CD4-positive, alpha-beta T cell treated with Interleukin-2 at 100 ng/mL for 4 hours (primary cell): ENCODE data around the gene IGSF21.
"Not testable (repeated sequence)": the region's sequence is repeated elsewhere in the genome, so short reads cannot be mapped to it uniquely, and the experiment has no call there.

Source experiments
- DNase-seq: peaks from one replicate; pipeline ENCODE4 v3.0.0-alpha.2; 2020; ENCODE audit warnings: low spot score

Gene IGSF21

DNA sequence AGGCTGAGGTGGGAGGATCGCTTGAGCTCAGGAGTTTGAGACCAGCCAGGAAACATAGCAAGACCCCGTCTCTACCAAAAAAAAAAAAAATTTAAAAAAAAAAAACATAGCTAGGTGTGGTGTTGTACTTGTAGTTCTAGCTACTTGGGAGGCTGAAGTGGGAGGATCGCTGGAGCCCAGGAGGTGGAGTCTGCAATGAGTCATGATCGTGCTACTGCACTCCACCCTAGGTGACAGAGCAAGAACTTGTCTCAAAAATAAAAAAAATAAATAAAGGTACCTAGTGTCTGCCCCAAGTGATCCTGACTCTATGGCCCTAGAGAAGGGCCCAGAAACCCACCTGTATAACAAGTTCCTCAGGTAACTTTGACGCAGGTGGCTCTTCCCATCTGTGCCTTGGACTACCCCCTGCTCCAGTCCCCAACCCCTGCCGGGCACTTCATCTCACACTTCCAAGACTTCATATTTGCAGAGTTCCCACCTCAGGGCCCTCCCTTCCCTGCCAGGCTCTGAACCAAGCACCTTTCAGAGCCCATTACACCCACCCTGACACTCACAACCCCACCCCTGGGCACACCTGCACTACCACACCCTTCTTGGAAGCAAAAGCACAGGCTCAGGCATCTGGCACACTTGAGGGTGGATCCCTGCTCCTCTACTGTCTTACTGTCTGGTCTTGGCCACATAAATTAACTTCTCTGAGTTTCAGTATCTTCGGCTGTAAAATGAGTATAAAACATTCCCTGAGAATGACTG is 292.9 kb downstream of the IGSF21 start:
- no peak for DNase-seq

DNA sequence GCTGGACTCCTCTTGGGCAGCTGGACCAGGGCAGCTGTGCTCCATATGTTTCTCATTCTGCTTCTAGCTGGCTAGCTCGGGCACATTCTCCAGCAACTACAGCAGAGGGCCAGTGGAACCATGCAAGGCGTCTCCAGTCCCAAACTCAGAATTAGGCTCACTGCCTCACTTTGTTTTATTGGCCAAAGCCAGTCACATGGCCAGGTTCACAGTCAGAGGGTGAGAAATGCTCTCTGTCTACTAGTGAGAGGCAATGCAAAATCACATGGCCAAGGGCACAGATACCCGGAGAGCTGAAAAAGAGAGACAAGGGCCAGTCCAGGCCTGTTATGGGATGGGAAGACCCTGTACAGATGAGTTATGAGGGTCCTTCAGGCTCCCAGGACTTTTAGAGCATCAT is 294.3 kb downstream of the IGSF21 start:
- DNase-seq = no peak

GRCh38 chr1:18404460-18404859 is 296.9 kb downstream of the IGSF21 start:
- no peak for DNase-seq

GRCh38 chr1:18407166-18408045 is 299.8 kb downstream of the IGSF21 start:
- DNase-seq = no peak

GRCh38 chr1:18408656-18409370 is 301.2 kb downstream of the IGSF21 start:
- DNase-seq = no peak

- no peak for DNase-seq
Observed at GRCh38 chr1:18409609-18410237, 302.1 kb downstream of the IGSF21 start.

GRCh38 chr1:18410407-18410806 is 302.8 kb downstream of the IGSF21 start:
- DNase-seq = no peak

- no peak for DNase-seq
Observed at GRCh38 chr1:18411321-18411720, 303.7 kb downstream of the IGSF21 start.

DNA sequence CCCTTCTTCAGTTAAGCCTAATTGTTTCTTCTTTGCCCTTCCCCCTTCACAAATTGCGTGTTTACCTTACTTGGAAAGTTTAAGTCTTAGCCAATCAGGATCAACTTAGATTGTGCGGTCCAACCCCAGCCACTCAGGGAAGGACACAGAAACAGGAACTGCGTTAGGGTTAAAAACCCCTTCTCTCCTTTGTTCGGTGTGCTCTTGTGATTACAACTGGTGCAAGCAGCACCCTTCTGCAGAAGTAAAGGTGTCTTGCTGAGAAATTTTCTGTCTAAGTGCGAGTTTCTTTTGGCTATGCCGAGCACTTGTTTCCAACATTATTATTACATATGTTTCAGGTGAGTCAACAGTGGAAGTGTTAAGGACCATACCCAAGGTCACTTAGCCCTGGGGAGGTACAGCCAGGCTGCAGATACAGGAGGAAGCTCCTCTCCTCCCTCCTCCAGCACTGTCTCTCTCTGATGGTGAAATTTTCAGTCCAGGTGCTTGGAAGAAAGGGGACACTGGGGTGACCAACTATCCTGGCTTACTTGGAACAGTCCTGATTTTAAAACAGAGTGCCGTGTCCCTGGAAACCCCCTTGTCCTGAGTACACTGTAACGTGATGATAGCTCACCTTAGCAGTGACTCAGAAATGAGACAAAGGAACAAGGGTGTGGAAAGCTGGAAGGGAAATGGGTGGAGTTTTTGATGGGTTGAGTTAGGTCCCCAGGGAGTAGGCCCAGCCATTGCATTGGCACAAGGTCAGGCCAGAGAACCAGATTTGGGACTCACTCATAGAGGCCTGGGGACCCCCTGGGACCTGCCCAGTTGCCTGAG is 304.4 kb downstream of the IGSF21 start:
- no peak for DNase-seq

- no peak for DNase-seq
Observed at GRCh38 chr1:18412882-18413353, 305.3 kb downstream of the IGSF21 start.

DNA sequence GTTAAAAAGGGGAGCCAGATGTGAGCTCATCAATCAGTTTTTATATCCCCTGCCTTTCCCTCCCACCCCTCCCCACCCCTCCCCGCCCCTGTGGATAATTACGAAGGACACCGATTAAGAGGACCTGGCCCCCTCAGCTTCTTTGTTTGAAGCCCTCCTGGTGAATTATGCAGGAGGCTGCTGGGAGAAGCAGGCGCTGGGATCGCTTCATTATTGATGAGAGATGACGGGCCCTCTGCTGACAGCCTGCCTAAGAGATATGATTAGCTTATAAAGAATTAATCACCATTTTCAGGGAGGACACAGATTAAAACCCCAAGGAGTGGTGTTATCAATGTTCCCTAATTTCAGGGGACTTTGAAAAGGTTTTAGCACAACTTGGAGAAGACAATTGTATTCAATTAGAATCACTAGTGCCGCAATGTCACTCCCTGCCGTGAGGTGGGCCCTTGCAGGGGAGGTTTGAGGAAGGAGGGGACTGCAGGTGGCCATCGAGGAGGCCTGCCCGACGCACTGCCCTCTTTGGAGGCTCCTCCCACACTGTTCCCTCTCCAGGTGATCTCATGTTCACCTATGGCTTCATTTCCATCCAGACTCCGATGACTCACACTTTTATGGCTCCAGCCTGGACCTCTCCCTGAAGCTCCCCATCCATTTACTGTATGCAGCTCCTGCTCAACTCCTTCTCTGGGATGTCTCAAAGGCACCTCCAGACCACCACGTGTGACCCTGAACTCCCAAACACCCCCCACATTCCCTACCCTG is 306.1 kb downstream of the IGSF21 start:
- no peak for DNase-seq

- no peak for DNase-seq
Observed at GRCh38 chr1:18414321-18414720, 306.7 kb downstream of the IGSF21 start.

GRCh38 chr1:18414872-18415447 is 307.4 kb downstream of the IGSF21 start:
- no peak for DNase-seq

GRCh38 chr1:18415448-18416027 is 307.9 kb downstream of the IGSF21 start:
- no peak for DNase-seq

DNA sequence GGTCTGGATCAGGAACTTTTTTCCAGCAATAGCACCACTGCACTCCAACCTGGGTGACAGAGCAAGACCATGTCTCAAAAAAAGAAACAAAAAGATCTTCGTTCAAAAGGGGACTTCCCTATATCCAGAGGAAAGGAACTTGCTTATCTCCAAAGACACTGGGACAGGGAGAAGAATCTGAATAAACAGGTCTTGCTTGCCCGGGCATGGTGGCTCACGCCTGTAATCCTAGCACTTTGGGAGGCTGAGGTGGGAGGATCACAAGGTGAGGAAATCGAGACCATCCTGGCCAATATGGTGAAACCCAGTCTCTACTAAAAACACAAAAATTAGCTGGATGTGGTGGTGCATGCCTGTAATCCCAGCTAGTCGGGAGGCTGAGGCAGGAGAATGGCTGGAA is 308.5 kb downstream of the IGSF21 start:
- not testable (repeated sequence) for DNase-seq

DNA sequence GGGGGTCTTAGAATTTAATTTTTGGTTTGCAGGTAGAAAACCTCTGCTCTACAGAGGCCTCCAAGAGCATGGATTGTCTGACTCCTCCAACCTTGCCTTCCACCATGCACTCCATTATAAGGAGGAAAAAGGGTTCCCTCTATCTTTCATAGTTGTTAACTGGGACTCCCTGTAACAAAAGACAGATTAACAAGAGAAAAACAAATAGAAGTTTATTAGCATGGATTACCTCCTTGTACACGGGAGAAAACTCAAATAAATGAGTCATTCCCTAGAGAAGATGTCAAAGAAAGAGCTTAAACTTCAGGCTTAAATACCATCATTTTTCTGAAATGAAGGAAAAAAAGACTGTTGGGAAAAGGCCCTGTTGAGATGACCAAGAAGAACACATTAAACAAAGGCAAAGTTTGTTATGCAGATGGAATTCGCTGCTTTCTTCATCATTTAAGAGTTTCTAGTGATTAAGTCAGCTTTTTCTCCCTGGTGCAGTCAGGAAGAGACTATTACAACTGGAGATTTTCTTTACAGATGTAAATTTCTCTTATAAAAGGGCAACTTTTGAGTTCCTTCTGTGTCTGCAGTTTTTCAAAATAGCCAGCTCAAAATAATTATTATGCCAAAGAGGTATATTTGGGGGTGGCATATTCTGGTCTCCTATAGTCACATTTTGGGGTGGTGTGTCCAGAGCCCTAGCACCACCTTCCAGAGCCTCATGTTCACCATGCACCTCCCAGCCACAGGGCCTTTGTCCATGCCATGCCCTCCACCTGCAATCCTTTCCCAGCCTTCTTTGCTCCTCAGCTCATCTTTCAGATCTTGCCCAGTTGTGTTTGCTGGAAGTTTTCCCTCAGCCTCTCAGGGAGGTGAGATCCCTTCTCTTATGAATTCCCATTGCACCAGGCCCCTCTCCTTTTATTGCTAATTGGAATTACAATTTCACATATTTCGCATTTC is 310.0 kb downstream of the IGSF21 start:
- no peak for DNase-seq

- DNase-seq = no peak
Observed at GRCh38 chr1:18419113-18419844, 311.7 kb downstream of the IGSF21 start.

GRCh38 chr1:18419845-18420184 is 312.2 kb downstream of the IGSF21 start:
- no peak for DNase-seq
